ENCODE data around the gene MYEF2.

DNA sequence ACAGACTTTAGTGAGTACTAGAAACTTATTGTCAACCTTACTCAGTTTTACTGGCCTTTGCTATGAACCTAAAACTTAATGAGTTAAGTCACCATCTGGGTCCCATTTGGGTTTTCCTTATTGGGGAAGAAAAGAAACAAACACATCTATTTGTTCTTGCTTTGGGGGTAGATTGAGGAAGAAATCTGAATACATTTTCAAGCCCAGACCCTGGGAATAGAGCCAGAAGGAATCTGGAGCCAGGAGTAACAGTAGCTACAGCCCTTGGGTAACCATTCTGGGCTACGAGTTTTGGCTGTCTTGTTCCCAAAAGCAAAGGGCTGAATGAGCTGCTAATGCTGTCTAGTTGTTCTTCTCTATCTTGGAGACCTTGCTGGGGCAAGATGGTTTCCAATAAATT, 44.5 kb upstream of the MYEF2 start:
- no peak for TF ChIP-seq EZH2 (IDR thresholded peaks at IDR 0.05; ENCODE audit: low read length, unreplicated experiment)
- TF ChIP-seq, protein P1, sequence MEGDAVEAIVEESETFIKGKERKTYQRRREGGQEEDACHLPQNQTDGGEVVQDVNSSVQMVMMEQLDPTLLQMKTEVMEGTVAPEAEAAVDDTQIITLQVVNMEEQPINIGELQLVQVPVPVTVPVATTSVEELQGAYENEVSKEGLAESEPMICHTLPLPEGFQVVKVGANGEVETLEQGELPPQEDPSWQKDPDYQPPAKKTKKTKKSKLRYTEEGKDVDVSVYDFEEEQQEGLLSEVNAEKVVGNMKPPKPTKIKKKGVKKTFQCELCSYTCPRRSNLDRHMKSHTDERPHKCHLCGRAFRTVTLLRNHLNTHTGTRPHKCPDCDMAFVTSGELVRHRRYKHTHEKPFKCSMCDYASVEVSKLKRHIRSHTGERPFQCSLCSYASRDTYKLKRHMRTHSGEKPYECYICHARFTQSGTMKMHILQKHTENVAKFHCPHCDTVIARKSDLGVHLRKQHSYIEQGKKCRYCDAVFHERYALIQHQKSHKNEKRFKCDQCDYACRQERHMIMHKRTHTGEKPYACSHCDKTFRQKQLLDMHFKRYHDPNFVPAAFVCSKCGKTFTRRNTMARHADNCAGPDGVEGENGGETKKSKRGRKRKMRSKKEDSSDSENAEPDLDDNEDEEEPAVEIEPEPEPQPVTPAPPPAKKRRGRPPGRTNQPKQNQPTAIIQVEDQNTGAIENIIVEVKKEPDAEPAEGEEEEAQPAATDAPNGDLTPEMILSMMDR (conservative IDR thresholded peaks at IDR 0.05; ENCODE audit: low read depth, low read length) = no peak
